Measurements from ENCODE around the gene EPAS1. TPM values are rescaled to one million over a fixed set of nuclear protein-coding genes. Genes with fewer than 3 reads are reported as not detected.

The EPAS1 gene
- total RNA-seq, 1 experiment from 2014 or later = 127 TPM

- Histone ChIP-seq H3K36me3 (ENCODE audit: low read depth) (peaks cover 62% of the 10 kb centered on the region), H4K20me1 (ENCODE audit: insufficient read depth) (peaks cover 14% of the 10 kb centered on the region; the same call in 1 of the 2 replicates), H3K27me3 (ENCODE audit: insufficient read depth, low read depth) (no peaks in the 10 kb centered on the region), H2AFZ (no peak overlapping the region), H3F3A (ENCODE audit: insufficient read depth, low read depth) (peaks cover 11% of the 10 kb centered on the region; the same call in 1 of the 2 replicates), H3K27ac (no peak overlapping the region), H3K4me3 (no peak overlapping the region), H3K79me2 (ENCODE audit: low read depth) (peaks cover 16% of the 10 kb centered on the region), H3K9me2 (ENCODE audit: insufficient read depth) (no peaks in the 10 kb centered on the region), H3K9me3 (ENCODE audit: insufficient read depth, low read depth) (no peaks in the 10 kb centered on the region), H3K4me1 (replicated peaks; ENCODE audit: insufficient read depth) (no peaks in the 10 kb centered on the region), H3K4me2 (no peak overlapping the region)
- no peak for TF ChIP-seq CTCF (conservative IDR thresholded peaks at IDR 0.05)
- TF ChIP-seq EZH2 (IDR thresholded peaks at IDR 0.05; ENCODE audit: low read depth) = no peak
- intact Hi-C loops (cut with micrococcal nuclease; ENCODE audit: unreplicated experiment) = no loop called here
- DNase-seq = no peak
- CTCF ChIA-PET = no interaction called here
- POLR2A ChIA-PET (ENCODE audit: unreplicated experiment) = no interaction called here
- BruUV-seq (replicated peaks) = no TSS peak
These were observed 56.3 kb downstream of the EPAS1 start for GRCh38 chr2:46353509-46353908.

- TF ChIP-seq CTCF (conservative IDR thresholded peaks at IDR 0.05) (no peak), EZH2 (IDR thresholded peaks at IDR 0.05; ENCODE audit: low read depth) (no peak)
These were observed 58.5 kb downstream of the EPAS1 start for GRCh38 chr2:46355756-46356155.

GRCh38 chr2:46356991-46357390, 59.8 kb downstream of the EPAS1 start:
- CTCF ChIA-PET = no interaction called here
- intact Hi-C loops (cut with micrococcal nuclease; ENCODE audit: unreplicated experiment) = no loop called here
- BruUV-seq (replicated peaks) = no TSS peak
- H2AFZ ChIP-seq = no peak overlapping the region
- H3K4me2 ChIP-seq = no peak overlapping the region
- POLR2A ChIA-PET (ENCODE audit: unreplicated experiment) = no interaction called here
- H3K4me1 ChIP-seq (replicated peaks; ENCODE audit: insufficient read depth) = no peaks in the 10 kb centered on the region
- peaks cover 5% of the 10 kb centered on the region; the same call in 1 of the 2 replicates for H4K20me1 ChIP-seq (ENCODE audit: insufficient read depth)
- H3K79me2 ChIP-seq (ENCODE audit: low read depth) = peaks cover 13% of the 10 kb centered on the region
- no peak overlapping the region for H3K4me3 ChIP-seq
- H3K27ac ChIP-seq = no peak overlapping the region
- no peak for DNase-seq
- TF ChIP-seq EZH2 (IDR thresholded peaks at IDR 0.05; ENCODE audit: low read depth) (no peak), CTCF (conservative IDR thresholded peaks at IDR 0.05) (no peak)
- no peaks in the 10 kb centered on the region for H3K9me2 ChIP-seq (ENCODE audit: insufficient read depth)
- peaks cover 64% of the 10 kb centered on the region for H3K36me3 ChIP-seq (ENCODE audit: low read depth)
- H3K27me3 ChIP-seq (ENCODE audit: insufficient read depth, low read depth) = no peaks in the 10 kb centered on the region
- peaks cover 8% of the 10 kb centered on the region; the same call in 1 of the 2 replicates for H3F3A ChIP-seq (ENCODE audit: insufficient read depth, low read depth)
- no peaks in the 10 kb centered on the region for H3K9me3 ChIP-seq (ENCODE audit: insufficient read depth, low read depth)

More at GRCh38 chr2:46355756-46356155, 58.5 kb downstream of the EPAS1 start:
- Histone ChIP-seq H3K9me3 (ENCODE audit: insufficient read depth, low read depth) (no peaks in the 10 kb centered on the region), H3K27me3 (ENCODE audit: insufficient read depth, low read depth) (no peaks in the 10 kb centered on the region), H3F3A (ENCODE audit: insufficient read depth, low read depth) (peaks cover 11% of the 10 kb centered on the region; the same call in 1 of the 2 replicates), H3K4me2 (no peak overlapping the region), H3K36me3 (ENCODE audit: low read depth) (peaks cover 65% of the 10 kb centered on the region), H3K9me2 (ENCODE audit: insufficient read depth) (no peaks in the 10 kb centered on the region), H2AFZ (no peak overlapping the region), H3K27ac (no peak overlapping the region), H3K4me3 (no peak overlapping the region), H4K20me1 (ENCODE audit: insufficient read depth) (peaks cover 9% of the 10 kb centered on the region; the same call in 1 of the 2 replicates), H3K4me1 (replicated peaks; ENCODE audit: insufficient read depth) (no peaks in the 10 kb centered on the region), H3K79me2 (ENCODE audit: low read depth) (peaks cover 13% of the 10 kb centered on the region)
- DNase-seq = no peak
- POLR2A ChIA-PET (ENCODE audit: unreplicated experiment) = no interaction called here
- intact Hi-C loops (cut with micrococcal nuclease; ENCODE audit: unreplicated experiment) = no loop called here
- BruUV-seq (replicated peaks) = no TSS peak
- CTCF ChIA-PET = no interaction called here

All from PC-9 (cell line).